GM23338 (cell line): Measurements from ENCODE around the gene OR5D16.
"Not testable (repeated sequence)": the region's sequence is repeated elsewhere in the genome, so short reads cannot be mapped to it uniquely, and the experiment has no call there.

Source experiments
- EZH2 ChIP-seq: fragments of 200-600 bp; sonication (generic); IDR thresholded peaks from one replicate; pipeline ENCODE4 v1.8.0; 2017; ENCODE audit warnings: antibody characterized with exemption, mild to moderate bottlenecking, low read depth; ENCODE audit not compliant: unreplicated experiment
- TF ChIP-seq, protein P1 (sequence below): IDR thresholded peaks from one replicate; pipeline ENCODE4 v1.6.1; 2018; ENCODE audit warnings: antibody characterized with exemption; ENCODE audit not compliant: unreplicated experiment
- TF ChIP-seq, protein P2 (sequence below), 2 experiments: fragments of 200-600 bp in 1 of 2; sonication (generic) in 1 of 2; conservative IDR thresholded peaks; 2 replicates each; pipeline versions ENCODE4 v1.5.1 to v1.6.1; 2016 to 2017; ENCODE audit warnings: antibody characterized with exemption in 2 of 2, low read depth in 2 of 2, mild to moderate bottlenecking in 2 of 2, moderate library complexity in 1 of 2

DNA sequence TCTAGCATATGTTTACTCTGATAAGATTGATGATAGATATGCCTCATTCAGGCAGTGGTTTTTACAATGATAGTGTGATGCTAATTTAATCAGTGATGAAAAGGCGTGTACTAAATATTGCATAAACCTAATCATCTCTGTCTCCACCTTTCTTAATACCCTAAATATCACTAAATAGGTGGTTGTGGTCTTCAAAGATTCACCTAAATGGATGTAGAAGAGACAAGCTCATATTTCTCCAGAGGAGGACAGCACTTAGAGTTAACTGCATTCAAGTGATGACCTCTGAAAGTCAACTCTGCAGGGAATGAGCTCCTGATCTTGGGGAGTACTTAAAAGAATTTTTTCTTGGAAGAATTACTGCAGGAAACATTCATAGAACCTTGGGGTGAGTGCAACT, 44.4 kb downstream of the OR5D16 start, which contains the start of gene TRIM51:
- TF ChIP-seq, protein P1, sequence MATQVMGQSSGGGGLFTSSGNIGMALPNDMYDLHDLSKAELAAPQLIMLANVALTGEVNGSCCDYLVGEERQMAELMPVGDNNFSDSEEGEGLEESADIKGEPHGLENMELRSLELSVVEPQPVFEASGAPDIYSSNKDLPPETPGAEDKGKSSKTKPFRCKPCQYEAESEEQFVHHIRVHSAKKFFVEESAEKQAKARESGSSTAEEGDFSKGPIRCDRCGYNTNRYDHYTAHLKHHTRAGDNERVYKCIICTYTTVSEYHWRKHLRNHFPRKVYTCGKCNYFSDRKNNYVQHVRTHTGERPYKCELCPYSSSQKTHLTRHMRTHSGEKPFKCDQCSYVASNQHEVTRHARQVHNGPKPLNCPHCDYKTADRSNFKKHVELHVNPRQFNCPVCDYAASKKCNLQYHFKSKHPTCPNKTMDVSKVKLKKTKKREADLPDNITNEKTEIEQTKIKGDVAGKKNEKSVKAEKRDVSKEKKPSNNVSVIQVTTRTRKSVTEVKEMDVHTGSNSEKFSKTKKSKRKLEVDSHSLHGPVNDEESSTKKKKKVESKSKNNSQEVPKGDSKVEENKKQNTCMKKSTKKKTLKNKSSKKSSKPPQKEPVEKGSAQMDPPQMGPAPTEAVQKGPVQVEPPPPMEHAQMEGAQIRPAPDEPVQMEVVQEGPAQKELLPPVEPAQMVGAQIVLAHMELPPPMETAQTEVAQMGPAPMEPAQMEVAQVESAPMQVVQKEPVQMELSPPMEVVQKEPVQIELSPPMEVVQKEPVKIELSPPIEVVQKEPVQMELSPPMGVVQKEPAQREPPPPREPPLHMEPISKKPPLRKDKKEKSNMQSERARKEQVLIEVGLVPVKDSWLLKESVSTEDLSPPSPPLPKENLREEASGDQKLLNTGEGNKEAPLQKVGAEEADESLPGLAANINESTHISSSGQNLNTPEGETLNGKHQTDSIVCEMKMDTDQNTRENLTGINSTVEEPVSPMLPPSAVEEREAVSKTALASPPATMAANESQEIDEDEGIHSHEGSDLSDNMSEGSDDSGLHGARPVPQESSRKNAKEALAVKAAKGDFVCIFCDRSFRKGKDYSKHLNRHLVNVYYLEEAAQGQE, result not testable (repeated sequence)
- not testable (repeated sequence) for TF ChIP-seq EZH2
- TF ChIP-seq, protein P2, sequence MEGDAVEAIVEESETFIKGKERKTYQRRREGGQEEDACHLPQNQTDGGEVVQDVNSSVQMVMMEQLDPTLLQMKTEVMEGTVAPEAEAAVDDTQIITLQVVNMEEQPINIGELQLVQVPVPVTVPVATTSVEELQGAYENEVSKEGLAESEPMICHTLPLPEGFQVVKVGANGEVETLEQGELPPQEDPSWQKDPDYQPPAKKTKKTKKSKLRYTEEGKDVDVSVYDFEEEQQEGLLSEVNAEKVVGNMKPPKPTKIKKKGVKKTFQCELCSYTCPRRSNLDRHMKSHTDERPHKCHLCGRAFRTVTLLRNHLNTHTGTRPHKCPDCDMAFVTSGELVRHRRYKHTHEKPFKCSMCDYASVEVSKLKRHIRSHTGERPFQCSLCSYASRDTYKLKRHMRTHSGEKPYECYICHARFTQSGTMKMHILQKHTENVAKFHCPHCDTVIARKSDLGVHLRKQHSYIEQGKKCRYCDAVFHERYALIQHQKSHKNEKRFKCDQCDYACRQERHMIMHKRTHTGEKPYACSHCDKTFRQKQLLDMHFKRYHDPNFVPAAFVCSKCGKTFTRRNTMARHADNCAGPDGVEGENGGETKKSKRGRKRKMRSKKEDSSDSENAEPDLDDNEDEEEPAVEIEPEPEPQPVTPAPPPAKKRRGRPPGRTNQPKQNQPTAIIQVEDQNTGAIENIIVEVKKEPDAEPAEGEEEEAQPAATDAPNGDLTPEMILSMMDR (conservative IDR thresholded peaks at IDR 0.05; ENCODE audit: low read depth in 2 of 2), result not testable (repeated sequence)
